Gastroesophageal sphincter (tissue), 4 donors: ENCODE data around the gene TDO2. TPM values are rescaled to one million over a fixed set of nuclear protein-coding genes. Genes with fewer than 3 reads are reported as not detected.

Experiments used
- ATAC-seq: fragments of 150-250 bp; one replicate; pipeline ENCODE4 v1.9.1; 2016; ENCODE audit warnings: mild to moderate bottlenecking, moderate library complexity
- H3K27ac ChIP-seq, 4 donors: fragments of 200-600 bp; sonication (generic) in 3 of 4; 1 replicate in 3 of 4; 2 replicates in 1 of 4; pipeline ENCODE4 v1.5.1; 2016 to 2019
- H3K27me3 ChIP-seq: fragments of 200-600 bp; sonication (generic); one replicate; pipeline ENCODE4 v1.5.1; 2019
- H3K36me3 ChIP-seq, 2 donors: fragments of 200-600 bp; sonication (generic); one replicate each; pipeline ENCODE4 v1.5.1; 2019; ENCODE audit warnings: control low read depth in 1 of 2
- H3K4me1 ChIP-seq, 3 donors: fragments of 200-600 bp; sonication (generic); 1 replicate in 2 of 3; 2 replicates in 1 of 3; pipeline ENCODE4 v1.5.1; 2016 to 2019; ENCODE audit warnings: control low read depth in 2 of 3
- H3K4me3 ChIP-seq, 2 donors: fragments of 200-600 bp; sonication (generic); one replicate each; pipeline ENCODE4 v1.5.1; 2019; ENCODE audit warnings: mild to moderate bottlenecking in 1 of 2, moderate library complexity in 1 of 2
- H3K9me3 ChIP-seq, 3 donors: fragments of 200-600 bp; sonication (generic); one replicate each; pipeline ENCODE4 v1.5.1; 2017 to 2019; ENCODE audit warnings: control low read depth in 2 of 3
- EP300 ChIP-seq: sonication (generic); formaldehyde crosslinking; IDR thresholded peaks from one replicate; pipeline ENCODE4 v1.6.1; 2017; ENCODE audit warnings: antibody characterized with exemption, mild to moderate bottlenecking
- POLR2A ChIP-seq, 2 donors: fragments of 450-650 bp; IDR thresholded peaks; one replicate each; pipeline ENCODE4 v1.6.1; 2017; ENCODE audit warnings: antibody characterized with exemption in 2 of 2, mild to moderate bottlenecking in 2 of 2, moderate library complexity in 1 of 2
- POLR2AphosphoS5 ChIP-seq: sonication (generic); formaldehyde crosslinking; IDR thresholded peaks from one replicate; pipeline ENCODE4 v1.6.1; 2017; ENCODE audit warnings: antibody characterized with exemption
- WGBS, 2 donors: methylation state at CpG; one replicate each; pipeline ENCODE4 v1.1.5; 2018; ENCODE audit warnings: low coverage in 1 of 2; 5-methylcytosine and 5-hydroxymethylcytosine counted together
- total RNA-seq, 4 donors: library from RNA; depleted of rRNA; stranded (reverse); fragments of >200 nt; gene quantifications; one replicate each; pipeline ENCODE4 v1.1.0, GENCODE V29; 2016
- TF ChIP-seq, protein P1 (sequence below), 4 experiments: fragments of 200-600 bp in 2 of 4; fragments of 450-650 bp in 2 of 4; sonication (generic) in 1 of 4; IDR thresholded peaks; one replicate each; pipeline ENCODE4 v1.5.1; 2017 to 2019; ENCODE audit warnings: antibody characterized with exemption in 4 of 4, mild to moderate bottlenecking in 2 of 4, moderate library complexity in 2 of 4

Gene TDO2
- total RNA-seq, 4 donors from 2014 or later = 0.08 TPM; not detected in 3

- no CpG with 5 or more reads among the region's 2 CpGs for WGBS, 2 donors
- no peaks in the 10 kb centered on the region for H3K9me3 ChIP-seq
- H3K27ac ChIP-seq = no peak overlapping the region
- H3K36me3 ChIP-seq = no peaks in the 10 kb centered on the region
- H3K4me1 ChIP-seq = peaks cover 0 to 2% (median 0%) of the 10 kb centered on the region in 3 donors
- TF ChIP-seq, protein P1, sequence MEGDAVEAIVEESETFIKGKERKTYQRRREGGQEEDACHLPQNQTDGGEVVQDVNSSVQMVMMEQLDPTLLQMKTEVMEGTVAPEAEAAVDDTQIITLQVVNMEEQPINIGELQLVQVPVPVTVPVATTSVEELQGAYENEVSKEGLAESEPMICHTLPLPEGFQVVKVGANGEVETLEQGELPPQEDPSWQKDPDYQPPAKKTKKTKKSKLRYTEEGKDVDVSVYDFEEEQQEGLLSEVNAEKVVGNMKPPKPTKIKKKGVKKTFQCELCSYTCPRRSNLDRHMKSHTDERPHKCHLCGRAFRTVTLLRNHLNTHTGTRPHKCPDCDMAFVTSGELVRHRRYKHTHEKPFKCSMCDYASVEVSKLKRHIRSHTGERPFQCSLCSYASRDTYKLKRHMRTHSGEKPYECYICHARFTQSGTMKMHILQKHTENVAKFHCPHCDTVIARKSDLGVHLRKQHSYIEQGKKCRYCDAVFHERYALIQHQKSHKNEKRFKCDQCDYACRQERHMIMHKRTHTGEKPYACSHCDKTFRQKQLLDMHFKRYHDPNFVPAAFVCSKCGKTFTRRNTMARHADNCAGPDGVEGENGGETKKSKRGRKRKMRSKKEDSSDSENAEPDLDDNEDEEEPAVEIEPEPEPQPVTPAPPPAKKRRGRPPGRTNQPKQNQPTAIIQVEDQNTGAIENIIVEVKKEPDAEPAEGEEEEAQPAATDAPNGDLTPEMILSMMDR (IDR thresholded peaks at IDR 0.05) = no peak
- TF ChIP-seq EP300 (no peak), POLR2AphosphoS5 (no peak), POLR2A (IDR thresholded peaks at IDR 0.05) (no peak)
- no peak overlapping the region for H3K4me3 ChIP-seq
- ATAC-seq = no peak
- H3K27me3 ChIP-seq = no peaks in the 10 kb centered on the region
These were observed 62.7 kb downstream of the TDO2 start for GRCh38 chr4:155966171-155966570.

DNA sequence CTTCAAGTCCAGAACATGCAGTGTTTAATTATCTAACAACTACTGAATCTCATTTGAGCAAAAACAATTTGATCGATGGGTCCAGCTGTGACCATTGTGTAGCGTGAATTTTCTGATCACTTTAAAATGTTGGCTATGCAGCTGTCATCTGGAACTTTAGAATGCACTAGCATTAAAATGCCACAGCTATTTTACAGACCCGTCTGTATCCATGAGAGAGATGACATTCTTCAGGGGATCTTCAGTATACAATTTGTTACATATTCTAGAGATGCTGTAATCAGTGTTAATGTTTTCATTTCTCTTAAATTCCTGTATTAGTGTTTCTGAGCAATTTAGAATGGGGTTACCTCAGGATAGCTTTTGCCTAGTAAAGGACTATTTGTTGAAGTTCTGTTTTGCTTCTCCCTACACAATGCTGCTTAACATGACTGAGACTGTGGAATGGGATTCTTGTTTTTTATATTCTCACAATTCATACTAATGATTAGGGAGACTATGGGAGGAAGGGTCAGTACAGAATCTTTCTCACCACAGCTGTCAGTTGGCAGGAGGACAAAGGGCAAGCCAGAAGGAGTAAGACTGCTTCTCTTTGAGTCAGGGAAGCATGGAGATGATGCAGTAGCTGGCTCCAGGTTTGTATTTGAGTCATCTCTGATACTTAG lies 63.4 kb downstream of the TDO2 start:
- TF ChIP-seq POLR2A (IDR thresholded peaks at IDR 0.05) = no peak
- no peak for TF ChIP-seq POLR2AphosphoS5
- TF ChIP-seq, protein P1 (IDR thresholded peaks at IDR 0.05) = no peak
- no peak for TF ChIP-seq EP300
- no peaks in the 10 kb centered on the region for H3K27me3 ChIP-seq
- H3K4me3 ChIP-seq = no peak overlapping the region
- H3K4me1 ChIP-seq = no peaks in the 10 kb centered on the region
- 55 to 84% methylated on average over 2 to 3 of the region's 3 CpGs for WGBS, 2 donors
- ATAC-seq = no peak
- no peaks in the 10 kb centered on the region for H3K36me3 ChIP-seq
- H3K9me3 ChIP-seq = no peaks in the 10 kb centered on the region
- H3K27ac ChIP-seq = no peak overlapping the region

Other genes with a start within 250 kb of the TDO2 start
- gene GUCY1A1, start 236.8 kb upstream of the TDO2 start, total RNA-seq = 100 to 1,000 TPM in 2 of 4 donors, 10 to 100 TPM in 2; 69.4 to 196 (median 144) TPM
- gene GUCY1B1, start 144.7 kb upstream of the TDO2 start, total RNA-seq = 100 to 1,000 TPM in 1 of 4 donors, 10 to 100 TPM in 3; 44.2 to 101 (median 86.9) TPM
- not detected for gene ASIC5, start 37.4 kb upstream of the TDO2 start, total RNA-seq
- 10 to 100 TPM; 16.6 to 36.8 (median 29.4) TPM for gene CTSO, start 50.2 kb downstream of the TDO2 start, total RNA-seq